Measurements from ENCODE around the gene PAQR8. TPM values are rescaled to one million over a fixed set of nuclear protein-coding genes. Genes with fewer than 3 reads are reported as not detected.
A peak's percentile ranks its signal among the peaks of the same experiment; 100 is the strongest.

Gene PAQR8
- polyA plus RNA-seq, 3 donors, result 19.2 to 24.7 (median 20.2) TPM

DNA sequence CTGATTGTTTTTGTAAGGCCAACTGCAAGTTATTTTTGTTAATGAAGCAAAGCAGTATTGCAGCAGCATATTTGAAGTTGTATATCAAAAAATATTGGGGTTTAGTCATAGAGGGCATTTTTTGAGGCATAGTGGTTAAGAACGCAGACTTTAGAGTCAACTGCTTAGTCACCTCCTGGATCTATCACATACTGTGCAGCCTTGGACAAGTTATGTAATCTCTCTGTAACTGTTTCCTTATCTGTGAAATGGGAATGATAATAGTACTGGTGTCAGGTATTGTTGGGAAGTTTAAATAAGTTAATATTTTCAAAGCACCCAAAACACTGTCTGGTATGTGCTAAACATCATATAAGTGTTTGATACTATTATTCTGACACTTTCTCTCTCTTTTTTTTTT lies 31.0 kb downstream of the PAQR8 start:
- no peak for DNase-seq (ENCODE audit: extremely low read depth in 1 of 11, low read depth in 9 of 11, low spot score in 4 of 11)

DNA sequence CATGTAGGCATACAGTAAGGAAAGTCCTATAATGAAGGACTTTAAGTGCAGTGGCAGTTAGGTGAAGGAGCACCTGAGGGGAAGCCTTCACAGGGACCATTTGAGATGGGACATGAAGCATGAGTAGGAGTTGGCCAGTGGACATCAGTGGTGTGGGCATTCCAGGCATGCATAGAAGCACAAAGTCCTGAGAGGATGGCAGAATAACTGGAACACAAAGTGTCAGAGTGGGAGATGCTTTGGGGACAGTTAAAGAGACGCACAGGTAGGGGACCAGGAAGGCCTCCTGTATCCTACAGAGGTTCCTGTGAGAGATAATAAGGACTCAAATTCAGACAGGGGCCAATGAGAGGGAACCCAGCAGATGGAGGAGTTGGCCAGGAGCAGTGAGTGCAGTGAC lies 31.8 kb downstream of the PAQR8 start:
- no peak for DNase-seq (ENCODE audit: extremely low read depth in 1 of 11, low read depth in 9 of 11, low spot score in 4 of 11)

DNA sequence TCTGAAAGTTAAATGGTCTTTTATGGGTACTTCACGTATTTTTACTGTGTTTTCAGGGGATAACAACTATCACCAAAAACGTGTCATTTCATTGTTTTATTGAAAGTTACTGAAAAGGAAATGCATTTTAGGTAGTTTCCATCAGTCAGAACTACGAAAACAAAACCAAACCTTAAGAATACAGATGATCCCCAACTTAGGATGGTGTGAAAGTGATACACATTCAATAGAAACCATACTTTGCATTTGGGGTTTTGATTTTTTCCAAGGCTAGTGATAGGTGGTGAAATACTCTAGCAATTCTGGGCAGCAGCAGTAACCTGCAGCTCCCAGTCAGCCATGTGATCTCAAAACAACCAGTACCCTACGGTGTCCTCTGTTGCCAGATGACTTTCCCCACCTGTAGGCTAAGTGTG lies 32.3 kb downstream of the PAQR8 start:
- DNase-seq (ENCODE audit: extremely low read depth in 1 of 11, low read depth in 9 of 11, low spot score in 4 of 11), result no peak

DNA sequence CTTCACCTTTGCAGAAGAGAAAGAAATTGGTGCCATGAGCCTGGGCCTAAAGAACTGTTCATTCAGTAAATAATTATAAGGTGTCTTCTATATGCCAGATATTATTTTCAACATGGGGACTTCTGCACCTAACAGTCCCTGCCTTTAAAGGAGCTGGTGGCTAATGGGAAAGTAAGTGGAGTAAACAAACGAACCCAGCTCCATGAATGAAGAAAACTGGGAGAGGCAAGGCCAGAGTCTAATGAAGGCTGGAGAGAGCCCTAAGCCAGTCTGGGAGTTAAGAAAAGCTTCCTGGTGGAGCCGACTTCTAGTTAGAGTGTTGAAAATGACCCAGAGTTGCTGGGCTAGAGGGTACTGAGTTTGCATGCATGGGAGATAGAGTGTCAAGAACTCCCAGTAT lies 34.0 kb downstream of the PAQR8 start:
- DNase-seq (ENCODE audit: extremely low read depth in 1 of 11, low read depth in 9 of 11, low spot score in 4 of 11), result no peak

DNA sequence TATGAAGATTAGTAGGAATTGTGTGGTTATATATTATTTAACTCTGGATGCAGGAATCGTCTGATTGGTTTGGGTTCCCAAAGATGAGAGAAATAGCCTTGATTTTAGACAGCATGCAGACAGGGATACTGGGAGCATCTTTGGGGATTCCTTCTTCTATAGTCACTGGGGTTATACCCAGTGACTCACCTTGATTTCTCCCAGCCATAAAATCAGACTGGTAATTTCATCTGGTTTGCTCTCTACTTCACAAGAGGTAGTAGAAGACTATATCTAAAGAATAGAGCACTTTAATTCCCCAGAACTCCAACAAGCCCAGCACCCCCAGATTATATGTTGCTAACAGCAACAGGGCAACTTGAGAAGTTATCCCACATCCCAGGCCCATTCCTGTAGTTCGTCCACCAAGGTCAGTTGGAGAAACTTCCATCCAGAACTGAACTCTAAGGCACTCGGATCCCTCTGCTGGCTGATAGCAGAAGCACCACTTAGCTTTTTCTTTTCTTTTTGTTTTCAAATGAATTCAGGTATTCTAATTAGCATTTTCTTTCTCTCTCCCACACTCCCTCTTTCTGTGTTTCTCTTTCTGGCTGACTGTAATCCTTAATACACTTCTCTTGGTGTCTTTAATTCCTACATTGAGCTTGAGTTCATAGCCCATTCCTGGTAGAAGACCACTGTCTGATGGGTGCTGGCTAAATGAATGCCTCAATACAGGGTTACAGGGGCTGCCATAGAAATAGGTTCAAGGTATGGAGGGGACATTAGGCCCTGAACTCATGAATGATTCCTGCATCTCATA lies 37.8 kb downstream of the PAQR8 start:
- peak in 2 of 11 donors; percentile 32 to 58 for DNase-seq (ENCODE audit: extremely low read depth in 1 of 11, low read depth in 9 of 11, low spot score in 4 of 11)

DNA sequence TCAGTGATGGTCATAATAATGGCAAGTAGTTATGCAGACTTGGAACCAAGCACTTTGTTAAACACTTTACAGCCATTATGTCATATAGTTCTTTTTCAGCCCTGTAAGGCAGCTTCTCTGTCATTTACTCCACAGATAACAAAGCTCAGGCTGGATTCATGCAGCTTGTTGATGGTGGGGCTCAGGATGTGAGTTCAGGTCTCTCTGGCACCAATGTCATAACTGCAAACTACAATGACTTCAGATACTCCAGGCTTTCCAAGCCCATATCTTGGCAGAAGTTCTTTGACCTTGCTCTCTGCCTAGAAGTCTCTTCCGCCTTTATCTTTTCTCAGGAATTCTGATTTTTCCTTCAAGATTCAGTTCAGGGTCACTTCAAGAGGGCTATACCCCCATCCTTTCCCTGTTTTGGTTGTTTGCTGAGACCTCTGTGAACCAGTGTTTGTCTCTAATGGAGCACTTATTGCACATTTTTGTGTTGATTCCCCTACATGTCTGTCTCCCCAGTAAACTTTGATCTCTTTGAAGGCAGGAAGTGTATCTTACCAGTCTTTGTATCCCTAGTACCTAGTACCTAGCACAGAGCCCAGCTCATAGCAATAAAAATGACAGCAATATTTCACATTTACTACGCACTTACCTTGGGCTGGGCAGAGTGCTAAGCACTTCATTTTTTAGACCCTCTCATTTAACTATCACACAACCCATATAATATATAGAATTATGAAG lies 38.5 kb downstream of the PAQR8 start:
- DNase-seq (ENCODE audit: extremely low read depth in 1 of 11, low read depth in 9 of 11, low spot score in 4 of 11), result no peak

DNA sequence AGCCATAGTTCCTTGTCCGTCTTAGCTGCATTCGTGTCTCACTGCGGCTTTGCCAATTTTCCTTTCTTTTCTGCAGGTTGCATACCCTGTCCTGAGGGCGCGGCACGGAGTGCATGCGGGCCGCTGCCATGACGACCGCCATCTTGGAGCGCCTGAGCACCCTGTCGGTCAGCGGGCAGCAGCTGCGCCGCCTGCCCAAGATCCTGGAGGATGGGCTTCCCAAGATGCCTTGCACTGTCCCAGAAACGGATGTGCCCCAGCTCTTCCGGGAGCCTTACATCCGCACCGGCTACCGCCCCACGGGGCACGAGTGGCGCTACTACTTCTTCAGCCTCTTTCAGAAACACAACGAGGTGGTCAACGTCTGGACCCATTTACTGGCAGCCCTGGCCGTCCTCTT lies 41.1 kb downstream of the PAQR8 start:
- no peak for DNase-seq (ENCODE audit: extremely low read depth in 1 of 11, low read depth in 9 of 11, low spot score in 4 of 11)

DNA sequence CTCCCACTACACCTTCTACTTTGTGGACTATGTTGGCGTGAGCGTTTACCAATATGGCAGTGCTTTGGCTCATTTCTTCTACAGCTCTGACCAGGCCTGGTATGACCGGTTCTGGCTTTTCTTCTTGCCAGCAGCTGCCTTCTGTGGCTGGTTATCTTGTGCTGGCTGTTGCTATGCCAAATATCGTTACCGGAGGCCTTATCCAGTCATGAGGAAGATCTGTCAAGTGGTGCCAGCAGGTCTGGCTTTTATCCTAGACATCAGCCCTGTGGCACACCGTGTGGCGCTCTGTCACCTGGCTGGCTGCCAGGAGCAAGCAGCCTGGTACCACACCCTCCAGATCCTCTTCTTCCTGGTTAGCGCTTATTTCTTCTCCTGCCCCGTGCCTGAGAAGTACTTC lies 41.7 kb downstream of the PAQR8 start:
- no peak for DNase-seq (ENCODE audit: extremely low read depth in 1 of 11, low read depth in 9 of 11, low spot score in 4 of 11)

DNA sequence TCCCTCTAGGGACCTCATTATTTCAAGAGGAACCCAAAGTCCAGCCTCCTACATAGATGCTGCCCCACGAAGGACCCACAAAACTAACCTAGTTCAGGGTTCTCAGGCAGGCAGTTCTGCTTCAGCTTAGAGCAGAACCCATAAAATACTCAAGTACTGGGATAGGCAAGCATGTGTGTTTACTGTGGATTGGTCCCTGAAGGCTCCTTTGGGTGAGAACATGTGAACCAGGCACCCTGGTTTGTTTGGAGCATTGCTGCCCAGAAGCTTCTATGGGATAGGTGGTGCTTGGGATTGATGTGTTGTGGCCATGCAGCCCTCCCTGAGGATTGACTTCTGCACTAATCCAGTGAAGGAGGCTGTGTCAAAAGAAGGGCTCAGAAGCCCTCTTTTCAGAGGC lies 43.3 kb downstream of the PAQR8 start:
- no peak for DNase-seq (ENCODE audit: extremely low read depth in 1 of 11, low read depth in 9 of 11, low spot score in 4 of 11)

DNA sequence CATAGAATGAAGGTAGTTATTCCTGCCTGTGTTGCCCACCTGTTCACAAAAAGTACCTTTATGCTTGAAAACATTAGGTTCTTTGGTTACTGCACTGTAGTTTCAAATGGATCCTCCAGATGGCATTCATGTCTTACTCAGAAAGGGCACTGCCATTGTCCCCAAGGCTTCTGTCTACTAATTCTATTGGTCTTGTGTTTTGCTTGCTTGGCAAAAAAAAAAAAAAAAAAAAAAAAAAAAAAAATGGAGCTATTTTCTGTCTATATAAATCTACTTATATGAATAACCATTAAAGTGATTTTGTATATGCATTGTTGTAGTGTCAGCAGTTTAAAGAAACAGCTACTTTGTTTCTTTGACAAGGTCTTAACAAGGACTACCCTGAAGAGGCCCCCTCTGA lies 45.5 kb downstream of the PAQR8 start:
- DNase-seq (ENCODE audit: extremely low read depth in 1 of 11, low read depth in 9 of 11, low spot score in 4 of 11), result no peak

DNA sequence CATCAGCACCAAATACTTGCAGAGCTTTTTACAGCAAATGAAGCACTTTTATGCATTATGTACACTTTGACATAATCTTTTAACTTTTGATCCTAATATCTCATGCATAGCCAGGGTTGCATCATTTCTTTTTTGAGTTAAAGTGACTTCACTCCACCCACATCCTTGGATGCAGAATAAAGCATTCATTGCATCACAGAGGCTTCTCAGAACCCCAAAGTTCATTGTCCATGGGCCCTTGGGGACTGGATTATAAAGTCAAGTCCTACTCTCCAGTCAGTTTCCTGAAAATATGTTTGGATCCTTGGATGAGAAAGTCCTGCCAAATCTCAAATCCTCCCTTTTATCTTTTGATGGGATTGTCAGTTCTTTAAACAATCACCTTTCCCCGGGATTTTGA lies 47.5 kb downstream of the PAQR8 start:
- no peak for DNase-seq (ENCODE audit: extremely low read depth in 1 of 11, low read depth in 9 of 11, low spot score in 4 of 11)

DNA sequence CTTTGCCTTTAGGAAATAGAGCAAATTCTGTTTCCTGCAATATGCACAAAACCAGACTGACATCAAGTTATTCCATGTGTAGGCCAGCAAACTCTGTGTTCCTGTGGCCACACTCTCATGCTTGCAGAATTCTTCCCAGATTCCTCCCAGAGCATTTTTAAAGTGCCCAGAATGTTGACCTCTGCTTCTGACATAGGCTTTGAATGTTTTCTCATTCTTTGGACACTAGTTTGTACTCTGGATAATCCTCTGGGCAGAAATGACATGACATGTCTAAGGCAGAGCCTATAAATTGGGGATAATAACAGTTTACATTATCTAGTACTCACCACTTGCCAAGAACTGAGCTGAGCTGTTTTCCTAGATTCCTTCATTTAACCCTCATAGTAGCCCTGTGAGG lies 49.0 kb downstream of the PAQR8 start:
- DNase-seq (ENCODE audit: extremely low read depth in 1 of 11, low read depth in 9 of 11, low spot score in 4 of 11), result no peak

DNA sequence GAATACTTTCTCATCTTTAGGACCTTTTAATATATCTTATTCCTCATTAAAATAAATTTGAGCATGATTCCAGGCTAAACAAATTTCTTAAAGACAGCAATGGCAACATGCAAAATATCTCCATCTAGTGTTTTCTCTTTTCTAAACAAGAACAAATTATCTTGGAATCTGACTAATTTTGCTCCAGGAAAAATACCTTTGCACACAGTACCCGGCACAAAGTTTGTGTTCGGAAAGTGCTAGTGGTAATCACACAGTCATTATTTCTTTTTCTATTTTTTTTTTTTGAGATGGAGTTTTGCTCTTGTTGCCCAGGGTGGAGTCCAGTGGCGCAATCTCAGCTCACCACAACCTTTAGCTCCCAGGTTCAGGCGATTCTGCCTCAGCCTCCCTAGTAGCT lies 50.0 kb downstream of the PAQR8 start:
- no peak for DNase-seq (ENCODE audit: extremely low read depth in 1 of 11, low read depth in 9 of 11, low spot score in 4 of 11)

DNA sequence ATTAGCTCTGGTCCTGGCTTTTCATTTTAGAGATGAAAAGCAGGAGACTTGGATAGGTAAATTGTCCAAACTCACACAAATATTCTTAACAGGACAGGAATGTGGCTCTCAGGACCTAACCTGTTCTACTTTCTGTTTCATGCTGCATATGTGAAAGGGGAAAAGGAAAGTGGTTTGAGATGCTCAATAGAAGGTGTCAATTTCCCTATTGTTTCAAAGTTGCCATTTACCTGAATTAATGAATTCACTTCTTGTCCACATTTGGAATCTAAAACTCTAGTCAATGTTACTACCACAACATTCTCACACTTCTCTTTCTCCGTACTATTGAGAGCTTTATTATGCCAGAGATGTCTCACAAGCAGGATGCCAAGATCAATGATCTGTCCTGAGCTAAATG lies 53.4 kb downstream of the PAQR8 start:
- no peak for DNase-seq (ENCODE audit: extremely low read depth in 1 of 11, low read depth in 9 of 11, low spot score in 4 of 11)

DNA sequence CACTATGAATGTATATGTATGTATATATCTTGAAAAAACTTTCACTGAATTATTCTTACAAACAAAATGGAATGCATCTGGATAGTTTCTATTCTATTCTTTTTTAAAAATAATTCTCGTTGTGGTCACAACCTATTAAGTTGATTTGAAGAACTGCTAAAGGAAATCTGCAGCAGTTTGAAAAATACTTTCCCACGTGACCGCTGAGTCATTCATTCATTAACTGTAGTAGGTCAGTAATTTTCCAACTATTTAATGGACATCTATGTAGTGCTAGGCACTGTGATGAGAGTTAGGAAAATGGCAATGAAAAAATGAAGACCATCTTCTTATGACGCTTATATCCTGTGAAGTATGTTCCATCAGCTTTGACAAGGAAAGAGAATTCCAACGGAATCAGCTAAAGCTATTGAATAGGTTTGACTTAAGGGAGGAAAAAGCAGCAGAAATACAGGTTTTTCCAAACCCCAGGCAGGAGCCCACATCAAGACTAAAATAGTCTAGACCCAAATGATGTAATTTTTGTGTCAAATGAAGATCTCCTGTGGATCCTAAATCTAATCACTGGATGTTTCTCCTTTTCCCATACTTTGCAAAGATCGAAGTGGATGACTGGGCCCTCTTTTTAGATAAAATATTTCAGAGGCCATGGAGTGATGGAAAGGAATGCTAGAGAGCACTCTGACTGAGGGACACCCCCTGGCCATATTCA lies 54.1 kb downstream of the PAQR8 start:
- DNase-seq (ENCODE audit: extremely low read depth in 1 of 11, low read depth in 9 of 11, low spot score in 4 of 11), result no peak

DNA sequence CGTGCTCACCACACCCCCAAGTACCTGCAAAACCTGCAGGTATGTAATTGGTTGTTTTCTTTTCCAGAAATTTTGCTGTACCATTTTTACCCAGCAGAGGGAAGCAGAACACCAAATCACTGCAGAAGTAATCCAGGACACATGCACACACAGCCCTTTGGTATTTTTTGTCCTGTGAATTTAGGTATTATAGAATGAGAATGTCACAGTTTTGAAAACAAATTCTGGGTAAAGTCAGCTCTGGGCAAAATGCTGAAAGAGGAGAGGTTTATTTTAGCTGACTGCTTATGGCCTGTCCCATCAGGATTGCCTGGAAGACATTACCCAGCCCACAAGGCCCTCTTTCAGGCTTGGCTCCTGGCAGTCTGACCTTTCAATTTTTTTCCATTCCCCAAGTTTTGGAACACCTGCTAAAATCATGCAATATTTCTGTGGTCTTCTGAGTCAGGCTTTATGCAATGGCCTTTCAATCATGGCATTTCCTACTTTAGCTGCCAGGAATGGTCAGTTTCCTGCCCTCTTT lies 54.7 kb downstream of the PAQR8 start:
- peak in 7 of 11 donors; percentile 46 to 68 (median 55) for DNase-seq (ENCODE audit: extremely low read depth in 1 of 11, low read depth in 9 of 11, low spot score in 4 of 11)

DNA sequence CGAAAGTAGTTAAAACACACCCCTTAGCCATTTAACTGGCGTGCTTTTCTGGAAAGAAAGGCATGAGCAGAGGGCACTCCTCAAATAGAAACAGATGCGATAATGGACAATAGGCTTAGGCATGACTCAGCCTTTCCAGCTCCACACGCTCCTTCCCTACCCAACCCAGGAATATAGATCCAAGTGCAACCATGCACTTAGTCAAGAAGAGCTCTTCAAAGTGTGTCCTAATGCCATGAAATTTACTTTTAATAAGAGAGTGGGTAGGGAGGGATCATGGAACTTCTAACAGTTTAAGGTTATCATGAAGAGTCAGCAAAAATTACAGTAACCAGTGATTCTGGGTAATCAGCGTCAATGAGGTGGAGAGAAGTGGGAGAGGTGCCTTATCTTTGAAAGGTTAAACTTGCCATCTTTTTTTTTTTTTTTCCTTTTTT lies 55.7 kb downstream of the PAQR8 start:
- no peak for DNase-seq (ENCODE audit: extremely low read depth in 1 of 11, low read depth in 9 of 11, low spot score in 4 of 11)

DNA sequence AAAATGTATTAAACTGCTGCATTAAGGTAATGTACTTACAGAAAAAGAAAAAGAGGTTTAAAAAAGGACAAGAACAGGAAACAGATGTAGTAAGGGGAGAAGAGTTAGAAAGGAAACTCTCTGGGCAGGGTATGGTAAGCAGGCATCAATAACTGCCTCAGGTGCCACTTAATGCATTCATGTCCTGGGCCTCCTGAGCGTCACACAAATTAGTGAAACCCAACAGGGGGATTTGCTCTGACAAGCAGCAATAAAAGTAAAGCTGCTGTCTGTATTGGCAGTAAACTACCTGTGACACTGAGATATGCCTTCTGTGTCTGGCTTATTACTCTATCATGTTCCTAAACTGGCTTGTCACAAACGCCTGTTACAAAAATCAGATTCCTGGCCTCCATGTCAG lies 56.7 kb downstream of the PAQR8 start:
- no peak for DNase-seq (ENCODE audit: extremely low read depth in 1 of 11, low read depth in 9 of 11, low spot score in 4 of 11)

DNA sequence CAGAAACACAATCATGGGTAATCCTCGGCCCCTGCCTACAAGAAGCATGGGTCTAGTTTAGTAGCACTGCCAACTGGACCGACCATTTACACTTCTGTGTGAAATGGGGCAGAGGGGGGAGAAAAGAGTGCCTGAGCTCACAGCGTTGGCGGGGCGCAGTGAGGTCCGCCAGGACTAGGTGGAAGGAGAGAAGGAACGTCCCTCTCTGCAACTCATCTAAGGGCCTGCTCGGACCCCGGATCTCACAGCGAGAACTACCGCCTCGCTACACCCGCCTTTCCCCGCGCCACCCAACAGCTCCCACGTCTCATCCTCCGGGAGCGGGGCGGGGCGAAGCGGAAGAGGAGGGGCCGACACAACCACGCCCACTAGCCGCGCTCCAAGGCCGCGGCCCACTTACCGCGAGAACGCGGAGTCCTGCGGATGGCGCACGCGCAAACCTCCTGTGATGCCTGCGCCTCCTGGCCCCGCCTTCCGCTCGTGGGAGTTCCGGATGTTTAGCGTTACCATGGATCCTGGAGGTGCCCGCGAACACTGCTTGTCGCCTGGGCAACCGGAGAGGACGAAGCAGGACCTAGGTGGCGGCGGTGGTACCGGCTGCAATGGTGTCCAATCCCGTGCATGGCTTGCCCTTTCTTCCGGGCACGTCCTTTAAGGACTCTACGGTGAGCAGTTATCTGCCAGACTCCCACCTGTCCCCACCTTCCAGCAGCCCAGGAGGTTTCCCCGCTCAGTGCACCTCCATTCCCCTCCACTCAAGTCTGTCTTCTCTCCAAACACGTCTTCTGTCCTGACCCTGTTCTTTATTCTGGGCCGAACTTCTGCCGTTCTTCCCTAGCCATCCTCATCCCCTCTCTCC lies 58.1 kb downstream of the PAQR8 start, which contains the start of gene EFHC1:
EFHC1 (plus strand) TSS at position 534 of the 859 bp plus-strand sequence; CDS start at position 603, 69 bp downstream.
- DNase-seq (ENCODE audit: extremely low read depth in 1 of 11, low read depth in 9 of 11, low spot score in 4 of 11), result peak; percentile 94 to 99 (median 97)

Data from renal cortex interstitium (tissue), 11 donors.